ENCODE data around the gene BMPR2. TPM values are rescaled to one million over a fixed set of nuclear protein-coding genes. Genes with fewer than 3 reads are reported as not detected.

The BMPR2 gene
- total RNA-seq, 1 donor from 2014 or later: 16.5 TPM

DNA sequence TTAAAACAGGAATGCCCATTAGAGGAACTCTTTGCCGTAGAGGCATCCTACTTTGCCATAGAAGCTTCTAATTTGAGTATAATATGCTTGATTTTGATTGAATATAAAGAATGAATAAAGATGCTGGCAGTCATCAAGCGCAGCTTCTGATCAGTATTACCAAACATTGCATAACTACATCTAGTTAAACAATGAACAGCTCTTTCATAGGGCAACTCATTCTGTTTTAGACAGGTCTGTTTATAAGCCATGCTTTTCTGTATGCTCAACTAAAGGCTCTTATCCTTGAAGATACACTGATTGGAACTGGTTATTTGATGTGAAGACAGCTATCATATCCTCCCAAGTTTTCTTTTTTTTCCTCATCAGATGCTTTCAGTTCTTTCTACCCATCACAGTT lies 136.0 kb downstream of the BMPR2 start:
- ChIA-PET CTCF (interaction anchor here (0.5 kb wide), 1 partner anchor 270 kb away, joined by 3 read pairs; no protein-coding TSS in a partner anchor), POLR2A (no interaction called here)
- TF ChIP-seq, protein P1, sequence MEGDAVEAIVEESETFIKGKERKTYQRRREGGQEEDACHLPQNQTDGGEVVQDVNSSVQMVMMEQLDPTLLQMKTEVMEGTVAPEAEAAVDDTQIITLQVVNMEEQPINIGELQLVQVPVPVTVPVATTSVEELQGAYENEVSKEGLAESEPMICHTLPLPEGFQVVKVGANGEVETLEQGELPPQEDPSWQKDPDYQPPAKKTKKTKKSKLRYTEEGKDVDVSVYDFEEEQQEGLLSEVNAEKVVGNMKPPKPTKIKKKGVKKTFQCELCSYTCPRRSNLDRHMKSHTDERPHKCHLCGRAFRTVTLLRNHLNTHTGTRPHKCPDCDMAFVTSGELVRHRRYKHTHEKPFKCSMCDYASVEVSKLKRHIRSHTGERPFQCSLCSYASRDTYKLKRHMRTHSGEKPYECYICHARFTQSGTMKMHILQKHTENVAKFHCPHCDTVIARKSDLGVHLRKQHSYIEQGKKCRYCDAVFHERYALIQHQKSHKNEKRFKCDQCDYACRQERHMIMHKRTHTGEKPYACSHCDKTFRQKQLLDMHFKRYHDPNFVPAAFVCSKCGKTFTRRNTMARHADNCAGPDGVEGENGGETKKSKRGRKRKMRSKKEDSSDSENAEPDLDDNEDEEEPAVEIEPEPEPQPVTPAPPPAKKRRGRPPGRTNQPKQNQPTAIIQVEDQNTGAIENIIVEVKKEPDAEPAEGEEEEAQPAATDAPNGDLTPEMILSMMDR (IDR thresholded peaks at IDR 0.05): no peak
- no peaks in the 10 kb centered on the region for H3K4me1 Mint-ChIP-seq
- H3K27ac Mint-ChIP-seq: no peak overlapping the region
- DNase-seq: no peak
- peaks cover 8% of the 10 kb centered on the region for H3K36me3 Mint-ChIP-seq (ENCODE audit: low read depth)
- no peak overlapping the region for H3K4me3 Mint-ChIP-seq
- no peaks in the 10 kb centered on the region for H3K27me3 Mint-ChIP-seq
- H3K9me3 Mint-ChIP-seq: no peaks in the 10 kb centered on the region
- no peak for ATAC-seq (ENCODE audit: low read depth)
- intact Hi-C loops (cut with micrococcal nuclease): no loop called here

DNA sequence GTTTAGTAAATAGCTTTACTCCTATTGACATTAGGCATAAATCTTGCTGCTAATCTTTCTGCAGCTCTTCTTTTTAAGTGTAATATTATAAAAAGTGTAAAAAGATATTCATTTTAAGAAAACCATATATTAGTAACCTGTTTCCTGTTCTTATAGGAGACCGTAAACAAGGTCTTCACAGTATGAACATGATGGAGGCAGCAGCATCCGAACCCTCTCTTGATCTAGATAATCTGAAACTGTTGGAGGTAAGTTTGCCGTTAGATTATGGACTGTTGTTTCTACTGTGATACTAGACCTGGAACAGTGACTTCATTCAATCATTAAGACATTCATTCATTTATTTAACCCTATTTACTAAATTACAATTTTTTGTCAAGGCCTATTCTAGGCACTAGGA lies 138.6 kb downstream of the BMPR2 start:
- Mint-ChIP-seq H3K4me3 (no peak overlapping the region), H3K4me1 (no peaks in the 10 kb centered on the region), H3K9me3 (no peaks in the 10 kb centered on the region), H3K36me3 (ENCODE audit: low read depth) (peaks cover 17% of the 10 kb centered on the region), H3K27me3 (no peaks in the 10 kb centered on the region), H3K27ac (no peak overlapping the region)
- DNase-seq (no peak), ATAC-seq (ENCODE audit: low read depth) (no peak)
- intact Hi-C loops (cut with micrococcal nuclease): no loop called here
- POLR2A ChIA-PET: interaction anchor here (0.7 kb wide), 1 partner anchor 958 kb away, joined by 5 read pairs; no protein-coding TSS in a partner anchor
- TF ChIP-seq, protein P1 (IDR thresholded peaks at IDR 0.05): no peak
- CTCF ChIA-PET: no interaction called here

DNA sequence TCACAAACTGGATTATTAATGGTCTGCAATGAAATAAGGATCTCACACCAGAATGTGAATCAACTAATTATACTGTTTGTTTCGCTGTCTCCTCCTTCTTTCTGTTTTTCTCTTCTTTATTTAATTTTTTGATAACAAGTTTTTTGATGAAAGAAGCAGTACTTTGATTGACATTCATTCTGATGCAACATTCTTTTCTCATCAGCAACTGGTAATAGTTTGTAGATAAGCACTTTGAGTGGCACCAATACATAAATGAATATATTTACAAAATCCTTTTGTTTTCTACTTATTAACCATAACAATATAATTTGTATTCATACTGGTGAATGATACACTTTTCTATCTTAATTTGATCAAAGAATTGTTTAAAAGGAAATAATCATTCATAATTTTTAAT lies 143.3 kb downstream of the BMPR2 start:
- DNase-seq (no peak), ATAC-seq (ENCODE audit: low read depth) (no peak)
- H3K27me3 Mint-ChIP-seq: no peaks in the 10 kb centered on the region
- TF ChIP-seq, protein P1 (IDR thresholded peaks at IDR 0.05): no peak
- H3K4me1 Mint-ChIP-seq: no peaks in the 10 kb centered on the region
- intact Hi-C loops (cut with micrococcal nuclease): no loop called here
- POLR2A ChIA-PET: no interaction called here
- CTCF ChIA-PET: no interaction called here
- no peak overlapping the region for H3K4me3 Mint-ChIP-seq
- peaks cover 41% of the 10 kb centered on the region for H3K36me3 Mint-ChIP-seq (ENCODE audit: low read depth)
- H3K27ac Mint-ChIP-seq: no peak overlapping the region
- no peaks in the 10 kb centered on the region for H3K9me3 Mint-ChIP-seq

DNA sequence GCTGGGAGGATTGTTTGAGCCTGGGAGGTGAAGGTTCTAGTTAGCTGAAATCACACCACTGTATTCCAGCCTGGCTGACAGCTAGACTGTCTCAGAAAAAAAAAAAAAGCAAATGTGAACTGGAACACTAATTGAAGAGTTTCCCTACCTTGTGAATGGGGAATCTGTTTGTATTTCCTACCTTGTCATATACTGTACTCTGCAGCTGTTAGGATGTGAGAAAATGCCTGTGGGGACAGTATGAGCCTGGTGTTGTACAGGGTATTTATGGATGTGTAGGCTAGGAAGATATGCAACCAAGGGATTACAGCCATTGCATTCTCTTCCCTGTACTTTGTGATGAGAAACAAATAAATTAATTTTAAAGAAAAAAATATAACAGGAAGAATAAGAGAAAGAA lies 145.3 kb downstream of the BMPR2 start:
- Mint-ChIP-seq H3K27me3 (no peaks in the 10 kb centered on the region), H3K4me3 (no peak overlapping the region), H3K9me3 (no peaks in the 10 kb centered on the region), H3K36me3 (ENCODE audit: low read depth) (peaks cover 37% of the 10 kb centered on the region), H3K27ac (no peak overlapping the region), H3K4me1 (no peaks in the 10 kb centered on the region)
- TF ChIP-seq, protein P1 (IDR thresholded peaks at IDR 0.05): no peak
- ATAC-seq (ENCODE audit: low read depth) (no peak), DNase-seq (no peak)
- intact Hi-C loops (cut with micrococcal nuclease): no loop called here
- ChIA-PET CTCF (no interaction called here), POLR2A (no interaction called here)

DNA sequence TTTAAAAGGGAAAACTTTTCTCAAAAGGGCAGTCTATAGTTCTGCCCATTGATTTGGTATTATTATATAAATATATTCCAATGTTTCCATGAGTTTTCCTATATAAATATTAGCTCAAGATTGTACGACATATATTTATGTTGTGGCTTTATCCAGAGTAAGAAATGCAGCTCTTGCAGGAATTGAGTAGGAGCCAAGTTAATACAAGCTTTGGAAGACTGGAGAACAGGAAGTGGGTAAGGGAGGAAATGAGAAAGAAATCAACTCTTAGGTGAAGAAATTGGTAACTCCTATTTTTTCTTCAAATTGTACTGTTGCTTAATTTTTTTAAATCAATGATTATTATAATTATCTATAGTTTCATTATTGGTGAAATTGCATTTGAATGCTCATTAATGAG lies 153.3 kb downstream of the BMPR2 start:
- Mint-ChIP-seq H3K4me1 (no peaks in the 10 kb centered on the region), H3K36me3 (ENCODE audit: low read depth) (peaks cover 17% of the 10 kb centered on the region), H3K4me3 (no peak overlapping the region), H3K27ac (no peak overlapping the region), H3K27me3 (no peaks in the 10 kb centered on the region), H3K9me3 (no peaks in the 10 kb centered on the region)
- intact Hi-C loops (cut with micrococcal nuclease): no loop called here
- ATAC-seq (ENCODE audit: low read depth) (no peak), DNase-seq (no peak)
- ChIA-PET CTCF (no interaction called here), POLR2A (no interaction called here)
- TF ChIP-seq, protein P1 (IDR thresholded peaks at IDR 0.05): no peak
